C4-2B (cell line): ENCODE results near the gene WWOX.

Experiments
- CTCF ChIP-seq: fragments of 450-650 bp; conservative IDR thresholded peaks from 2 replicates; pipeline ENCODE4 v1.5.1; 2017; ENCODE audit warnings: mild to moderate bottlenecking
- ZFX ChIP-seq: fragments of 450-650 bp; IDR thresholded peaks from 2 replicates; pipeline ENCODE4 v1.6.1; 2017

GRCh38 chr16:79013930-79014660 lies 914.6 kb downstream of the WWOX start:
- no peak for TF ChIP-seq CTCF
- no peak for TF ChIP-seq ZFX
